IPS DF 6.9 (cell line): ENCODE measurements around the gene AMFR.

ENCODE experiments used
- DNase-seq: peaks from one replicate; pipeline ENCODE4 v3.0.0-alpha.2; 2013; ENCODE audit warnings: low read depth, low spot score
- H3K27ac ChIP-seq: one replicate; pipeline ENCODE4 v1.5.1; 2013; ENCODE audit warnings: low read length, control low read depth
- H3K27me3 ChIP-seq: 2 replicates; pipeline ENCODE4 v1.6.1; 2013; ENCODE audit warnings: mild to moderate bottlenecking, low read length; ENCODE audit not compliant: control insufficient read depth, insufficient read depth
- H3K36me3 ChIP-seq: 2 replicates; pipeline ENCODE4 v1.6.1; 2013; ENCODE audit warnings: low read length; ENCODE audit not compliant: control insufficient read depth, insufficient read depth
- H3K4me1 ChIP-seq: 2 replicates; pipeline ENCODE4 v1.6.1; 2013; ENCODE audit warnings: low read length; ENCODE audit not compliant: control insufficient read depth, insufficient read depth
- H3K4me3 ChIP-seq: 2 replicates; pipeline ENCODE4 v1.5.1; 2013; ENCODE audit warnings: mild to moderate bottlenecking, low read length
- H3K9me3 ChIP-seq: 2 replicates; pipeline ENCODE4 v1.6.1; 2013; ENCODE audit warnings: low read length, inconsistent platforms; ENCODE audit not compliant: control insufficient read depth, insufficient read depth
- WGBS: extraction: QIAGEN DNeasy Blood & Tissue Kit; methylation state at CpG from one replicate; pipeline ENCODE4 v1.1.7; 2013; ENCODE audit warnings: mixed read lengths, missing lambda C conversion rate; ENCODE audit not compliant: insufficient read length, insufficient coverage; 5-methylcytosine and 5-hydroxymethylcytosine counted together

Gene AMFR

GRCh38 chr16:56451753-56452689 lies 26.7 kb upstream of the AMFR start:
- Histone ChIP-seq H3K4me3 (peak overlapping the region; percentile 84), H3K4me1 (no peaks in the 10 kb centered on the region), H3K9me3 (no peaks in the 10 kb centered on the region), H3K27me3 (no peaks in the 10 kb centered on the region), H3K27ac (no peak overlapping the region), H3K36me3 (peaks cover 6% of the 10 kb centered on the region; the same call in 1 of the 2 replicates)
- no peak for DNase-seq
- no CpG with 5 or more reads among the region's 31 CpGs for WGBS

GRCh38 chr16:56450986-56451752 lies 25.8 kb upstream of the AMFR start, which contains the start of the genes NUDT21 and OGFOD1:
Gene NUDT21 (minus strand): TSS chr16:56451332. CDS start chr16:56451202, 130 bp downstream.
Gene OGFOD1 (plus strand): TSS chr16:56451554. CDS start chr16:56451613, 59 bp downstream.
- WGBS = no CpG with 5 or more reads among the region's 56 CpGs
- no peaks in the 10 kb centered on the region for H3K9me3 ChIP-seq
- peak within 1 kb of the TSS; percentile 84 for H3K4me3 ChIP-seq
- peak; percentile 85 for DNase-seq
- H3K27ac ChIP-seq = no peak within 1 kb of the TSS
- peaks cover 6% of the 10 kb centered on the region; the same call in 1 of the 2 replicates for H3K36me3 ChIP-seq
- no peaks in the 10 kb centered on the region for H3K4me1 ChIP-seq
- no peaks in the 10 kb centered on the region for H3K27me3 ChIP-seq

DNA sequence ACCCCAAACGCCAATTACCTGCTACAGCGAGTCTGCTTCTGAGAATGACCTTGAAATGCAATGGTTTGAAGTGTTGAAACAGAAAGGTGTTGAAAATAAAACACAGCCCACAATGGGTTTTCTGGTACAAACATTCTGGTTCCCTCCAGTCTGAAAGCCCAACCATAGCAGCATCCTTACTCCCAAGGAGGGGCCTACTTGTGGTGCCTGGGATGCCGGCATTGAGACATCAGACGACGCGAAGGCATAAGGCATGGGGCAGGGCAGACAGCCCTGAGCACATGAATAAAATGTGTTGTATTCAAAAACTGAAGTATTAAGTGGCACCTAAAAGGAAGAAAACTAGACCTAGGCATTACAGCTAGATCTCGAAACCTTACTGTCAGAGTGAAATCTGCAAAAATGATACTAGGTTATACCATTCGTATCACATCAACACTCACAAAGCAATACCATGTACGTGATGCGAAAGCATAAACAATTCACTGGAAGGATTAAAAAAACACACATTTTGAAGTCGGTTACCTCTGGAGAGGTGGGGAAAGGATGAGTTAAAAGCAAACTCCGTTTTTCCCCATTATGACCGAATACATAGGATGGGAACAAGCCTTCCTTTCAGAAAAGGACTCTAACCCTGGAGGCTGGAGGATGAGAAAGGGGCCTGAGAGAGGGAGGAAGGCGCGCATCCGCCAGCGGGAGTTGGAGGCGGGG lies 25.1 kb upstream of the AMFR start:
- no peaks in the 10 kb centered on the region for H3K4me1 ChIP-seq
- H3K9me3 ChIP-seq = no peaks in the 10 kb centered on the region
- no peak for DNase-seq
- no peak overlapping the region for H3K27ac ChIP-seq
- no CpG with 5 or more reads among the region's 18 CpGs for WGBS
- H3K36me3 ChIP-seq = peaks cover 6% of the 10 kb centered on the region; the same call in 1 of the 2 replicates
- peak overlapping the region; percentile 84 for H3K4me3 ChIP-seq
- H3K27me3 ChIP-seq = no peaks in the 10 kb centered on the region

GRCh38 chr16:56448005-56448404 lies 22.7 kb upstream of the AMFR start:
- Histone ChIP-seq H3K4me1 (no peaks in the 10 kb centered on the region), H3K36me3 (peaks cover 3% of the 10 kb centered on the region; the same call in 1 of the 2 replicates), H3K4me3 (no peak overlapping the region), H3K9me3 (no peaks in the 10 kb centered on the region), H3K27me3 (no peaks in the 10 kb centered on the region), H3K27ac (no peak overlapping the region)
- no peak for DNase-seq

- no peaks in the 10 kb centered on the region for H3K27me3 ChIP-seq
- no CpG with 5 or more reads among the region's 2 CpGs for WGBS
- DNase-seq = no peak
- H3K4me3 ChIP-seq = no peak overlapping the region
- peaks cover 3% of the 10 kb centered on the region; the same call in 1 of the 2 replicates for H3K36me3 ChIP-seq
- H3K4me1 ChIP-seq = no peaks in the 10 kb centered on the region
- H3K9me3 ChIP-seq = no peaks in the 10 kb centered on the region
- H3K27ac ChIP-seq = no peak overlapping the region
Measured at GRCh38 chr16:56447286-56447685, 21.9 kb upstream of the AMFR start.

DNA sequence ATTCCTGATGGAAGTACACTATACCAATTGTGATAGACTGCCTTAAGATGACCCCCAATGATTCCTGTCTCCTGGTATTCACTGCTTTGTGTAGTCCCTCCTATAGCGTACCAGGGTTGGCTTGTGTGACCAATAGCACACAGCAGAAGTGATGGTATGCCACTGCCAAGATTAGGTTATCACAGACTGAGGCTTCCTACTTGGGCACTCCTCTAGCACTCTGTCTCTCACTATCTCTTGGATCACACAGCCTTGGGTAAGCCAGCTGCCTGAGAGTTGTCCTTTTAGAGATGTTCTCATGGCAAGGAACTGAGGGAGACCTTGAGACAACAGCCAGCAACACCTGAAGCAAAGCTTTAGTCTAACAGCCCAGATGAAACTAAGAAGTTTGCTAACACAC lies 12.7 kb upstream of the AMFR start:
- Histone ChIP-seq H3K9me3 (no peaks in the 10 kb centered on the region), H3K27me3 (no peaks in the 10 kb centered on the region), H3K36me3 (peaks cover 7% of the 10 kb centered on the region; the same call in 1 of the 2 replicates), H3K27ac (no peak overlapping the region), H3K4me1 (no peaks in the 10 kb centered on the region), H3K4me3 (no peak overlapping the region)
- no peak for DNase-seq
- no CpG with 5 or more reads among the region's 1 CpG for WGBS

- H3K27me3 ChIP-seq = no peaks in the 10 kb centered on the region
- H3K36me3 ChIP-seq = peaks cover 7% of the 10 kb centered on the region; the same call in 1 of the 2 replicates
- no peak for DNase-seq
- no peak overlapping the region for H3K27ac ChIP-seq
- H3K9me3 ChIP-seq = no peaks in the 10 kb centered on the region
- H3K4me1 ChIP-seq = no peaks in the 10 kb centered on the region
- no peak overlapping the region for H3K4me3 ChIP-seq
Measured at GRCh38 chr16:56436258-56436657, 10.9 kb upstream of the AMFR start.

DNA sequence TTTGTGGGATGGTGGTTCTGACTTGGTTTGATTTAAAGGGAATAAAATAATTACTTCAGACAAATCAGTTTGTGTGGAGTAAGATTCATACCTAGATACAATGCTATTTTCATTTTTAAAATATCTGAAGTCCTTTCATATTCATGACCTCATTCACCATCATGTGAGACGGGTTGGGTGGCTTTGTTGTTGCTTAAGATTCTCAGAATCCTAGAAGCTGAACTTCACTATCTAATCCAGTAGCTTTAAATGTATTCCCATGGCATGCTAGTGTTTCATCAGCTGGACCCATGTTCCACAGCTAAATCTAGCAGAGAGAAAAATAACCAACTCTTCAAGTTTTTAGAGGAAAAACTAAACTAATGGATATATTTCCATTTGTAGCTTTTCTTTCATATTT lies 2.7 kb upstream of the AMFR start:
- no peaks in the 10 kb centered on the region; the same call in 1 of the 2 replicates for H3K27me3 ChIP-seq
- 0 out of 2 replicates have a peak, but pooled peaks cover 3% of the 10 kb centered on the region for H3K36me3 ChIP-seq
- DNase-seq = no peak
- H3K4me3 ChIP-seq = no peak overlapping the region
- no peaks in the 10 kb centered on the region for H3K4me1 ChIP-seq
- H3K9me3 ChIP-seq = no peaks in the 10 kb centered on the region
- WGBS = no CpG with 5 or more reads among the region's 1 CpG
- H3K27ac ChIP-seq = no peak overlapping the region

- DNase-seq = no peak
- Histone ChIP-seq H3K4me3 (no peak overlapping the region), H3K27ac (no peak overlapping the region), H3K9me3 (no peaks in the 10 kb centered on the region), H3K27me3 (no peaks in the 10 kb centered on the region; the same call in 1 of the 2 replicates), H3K4me1 (no peaks in the 10 kb centered on the region), H3K36me3 (0 out of 2 replicates have a peak, but pooled peaks cover 3% of the 10 kb centered on the region)
- no CpG with 5 or more reads among the region's 4 CpGs for WGBS
Measured at GRCh38 chr16:56426585-56426984, 1.2 kb upstream of the AMFR start.
